ENCODE measurements around the gene NMBR. TPM values are rescaled to one million over a fixed set of nuclear protein-coding genes. Genes with fewer than 3 reads are reported as not detected.

NMBR gene
- total RNA-seq, 1 donor from 2014 or later = 0.27 TPM

GRCh38 chr6:142026471-142026870 is 120.5 kb downstream of the NMBR start:
- Mint-ChIP-seq H3K9me3 (peaks cover 29% of the 10 kb centered on the region), H3K27ac (no peak overlapping the region)

More at GRCh38 chr6:142026471-142026870, 120.5 kb downstream of the NMBR start:
- no peak for TF ChIP-seq CTCF (IDR thresholded peaks at IDR 0.05; ENCODE audit: unreplicated experiment)
- no peaks in the 10 kb centered on the region for H3K27me3 Mint-ChIP-seq (ENCODE audit: low read depth)
- no peak for DNase-seq (ENCODE audit: low spot score in 2 of 2, unreplicated experiment in 2 of 2)
- H3K4me1 Mint-ChIP-seq = peaks cover 3% of the 10 kb centered on the region
- H3K4me3 Mint-ChIP-seq = no peak overlapping the region
- H3K36me3 Mint-ChIP-seq = peaks cover 4% of the 10 kb centered on the region

Other genes starting within 250 kb of the NMBR start
- gene GJE1, start 14.2 kb downstream of the NMBR start, total RNA-seq = not detected in 3 replicates
- gene VTA1, start 141 bp upstream of the NMBR start, total RNA-seq = 41.5 to 45.9 TPM (median 42.6 TPM) in 3 replicates
- gene ADGRG6, start 154.9 kb upstream of the NMBR start, total RNA-seq = 33.5 to 36.6 TPM (median 35.4 TPM) in 3 replicates